ENCODE results near the gene PEAR1.

Gene PEAR1, protein sequence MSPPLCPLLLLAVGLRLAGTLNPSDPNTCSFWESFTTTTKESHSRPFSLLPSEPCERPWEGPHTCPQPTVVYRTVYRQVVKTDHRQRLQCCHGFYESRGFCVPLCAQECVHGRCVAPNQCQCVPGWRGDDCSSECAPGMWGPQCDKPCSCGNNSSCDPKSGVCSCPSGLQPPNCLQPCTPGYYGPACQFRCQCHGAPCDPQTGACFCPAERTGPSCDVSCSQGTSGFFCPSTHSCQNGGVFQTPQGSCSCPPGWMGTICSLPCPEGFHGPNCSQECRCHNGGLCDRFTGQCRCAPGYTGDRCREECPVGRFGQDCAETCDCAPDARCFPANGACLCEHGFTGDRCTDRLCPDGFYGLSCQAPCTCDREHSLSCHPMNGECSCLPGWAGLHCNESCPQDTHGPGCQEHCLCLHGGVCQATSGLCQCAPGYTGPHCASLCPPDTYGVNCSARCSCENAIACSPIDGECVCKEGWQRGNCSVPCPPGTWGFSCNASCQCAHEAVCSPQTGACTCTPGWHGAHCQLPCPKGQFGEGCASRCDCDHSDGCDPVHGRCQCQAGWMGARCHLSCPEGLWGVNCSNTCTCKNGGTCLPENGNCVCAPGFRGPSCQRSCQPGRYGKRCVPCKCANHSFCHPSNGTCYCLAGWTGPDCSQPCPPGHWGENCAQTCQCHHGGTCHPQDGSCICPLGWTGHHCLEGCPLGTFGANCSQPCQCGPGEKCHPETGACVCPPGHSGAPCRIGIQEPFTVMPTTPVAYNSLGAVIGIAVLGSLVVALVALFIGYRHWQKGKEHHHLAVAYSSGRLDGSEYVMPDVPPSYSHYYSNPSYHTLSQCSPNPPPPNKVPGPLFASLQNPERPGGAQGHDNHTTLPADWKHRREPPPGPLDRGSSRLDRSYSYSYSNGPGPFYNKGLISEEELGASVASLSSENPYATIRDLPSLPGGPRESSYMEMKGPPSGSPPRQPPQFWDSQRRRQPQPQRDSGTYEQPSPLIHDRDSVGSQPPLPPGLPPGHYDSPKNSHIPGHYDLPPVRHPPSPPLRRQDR

GRCh38 chr1:156893048-156893953 lies at the start of gene PEAR1:
Gene PEAR1, plus strand, starts transcription at chr1:156893718. Its CDS starts 10,209 bp downstream, at chr1:156903927.
- no peak for DNase-seq

DNA sequence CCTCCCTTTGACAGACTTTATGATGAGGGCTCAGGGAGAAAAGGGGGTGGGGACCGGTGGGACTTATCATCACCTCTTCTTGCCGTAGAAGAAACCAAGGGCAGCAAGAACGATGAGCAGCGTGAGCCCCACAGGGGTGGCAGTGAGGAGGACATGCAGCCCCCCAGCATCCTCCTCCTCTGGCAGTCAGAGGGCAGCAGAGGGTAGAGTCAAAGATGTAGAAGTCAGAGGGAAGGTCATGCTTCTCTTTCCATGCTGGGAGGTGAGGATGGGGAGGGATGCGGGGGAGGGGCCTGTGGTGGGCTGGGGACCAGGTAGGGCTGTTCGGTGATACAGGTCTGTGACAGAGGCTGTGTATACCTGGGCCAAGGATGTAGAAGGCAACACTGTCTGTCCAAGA lies 49.4 kb upstream of the PEAR1 start:
- DNase-seq = no peak

GRCh38 chr1:156844638-156845037 lies 48.9 kb upstream of the PEAR1 start:
- no peak for DNase-seq

DNA sequence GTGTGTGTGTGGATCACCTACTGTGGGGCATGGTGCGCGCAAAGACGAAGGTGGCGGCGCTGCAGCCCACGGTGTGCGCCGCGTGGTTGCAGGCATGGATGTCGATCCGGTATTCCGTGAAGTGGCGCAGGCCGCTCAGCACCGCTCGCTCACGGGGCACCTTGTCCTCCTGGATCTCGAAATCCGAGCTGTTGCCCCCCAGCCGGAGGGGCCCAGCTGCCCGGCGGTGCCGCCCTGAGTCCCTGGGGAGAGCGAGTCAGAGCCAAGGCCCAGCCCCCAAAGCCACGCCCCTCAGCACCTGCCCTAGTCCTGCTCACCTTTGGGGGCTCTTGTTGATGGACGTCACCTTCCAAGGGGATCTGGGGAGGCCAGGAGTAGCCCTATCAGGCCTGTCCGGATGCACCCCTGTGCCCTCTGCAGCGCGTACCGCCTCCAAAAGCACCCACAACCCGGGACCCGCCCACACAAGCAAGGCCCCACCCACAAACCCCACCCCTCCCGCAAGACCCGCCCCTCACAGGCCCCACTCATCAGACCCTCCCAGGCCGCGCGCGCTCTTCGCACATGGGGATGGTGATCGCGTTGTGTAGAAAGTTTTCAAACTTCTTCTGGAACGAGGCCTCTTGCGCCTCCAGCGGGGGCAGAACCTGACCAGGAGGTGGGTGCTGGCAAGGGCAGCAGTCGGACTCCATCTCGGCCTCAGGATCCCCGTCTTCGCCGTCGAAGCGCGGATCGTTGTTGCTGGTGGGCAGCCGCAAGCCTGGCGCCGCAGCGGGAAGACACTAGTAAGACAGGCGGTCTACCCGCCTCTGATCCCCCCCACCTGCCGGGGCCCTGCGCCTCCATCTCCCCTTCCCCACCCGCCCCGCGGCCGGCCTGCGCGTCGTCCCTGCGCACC lies 48.2 kb upstream of the PEAR1 start:
- DNase-seq = peak; percentile 71

GRCh38 chr1:156845953-156846545 lies 47.5 kb upstream of the PEAR1 start:
- DNase-seq = no peak

GRCh38 chr1:156846643-156847042 lies 46.9 kb upstream of the PEAR1 start:
- no peak for DNase-seq

GRCh38 chr1:156847591-156848460 lies 45.7 kb upstream of the PEAR1 start:
- no peak for DNase-seq

DNA sequence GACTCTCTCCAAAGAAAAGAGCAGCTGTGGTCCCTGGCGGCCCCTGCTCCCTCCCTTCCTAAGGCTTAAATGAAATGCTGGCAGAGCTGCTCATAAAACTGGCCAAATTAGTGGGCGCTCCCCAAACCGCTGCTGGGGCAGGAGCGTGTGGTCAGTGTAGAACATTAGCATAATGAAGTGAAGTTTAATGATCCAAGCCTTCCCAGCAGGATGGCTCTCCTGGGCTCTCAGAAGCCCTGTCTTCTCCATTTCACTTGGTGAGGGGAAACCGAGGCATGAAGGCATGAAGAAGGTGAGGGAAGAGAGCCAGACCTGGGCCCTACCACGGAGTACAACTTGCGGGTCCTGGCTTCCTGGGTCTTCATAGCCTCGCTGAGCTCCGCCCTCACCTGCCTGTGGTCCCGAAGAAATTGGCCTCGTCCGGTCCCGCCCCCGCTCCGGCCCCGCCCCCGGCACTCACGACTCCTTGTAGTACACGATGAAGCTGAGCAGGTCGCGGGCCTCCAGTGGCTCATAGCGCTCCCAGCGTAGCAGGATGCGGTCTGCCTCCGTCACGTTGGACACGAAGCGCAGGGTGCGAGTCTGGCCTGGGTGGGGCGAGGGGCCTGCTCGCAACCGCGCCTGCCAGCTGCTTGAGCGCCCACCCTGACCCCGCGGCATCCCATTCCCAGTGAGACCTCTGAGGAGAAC lies 44.9 kb upstream of the PEAR1 start:
- peak; percentile 84 for DNase-seq

- no peak for DNase-seq
Measured at GRCh38 chr1:156849151-156849496, 44.4 kb upstream of the PEAR1 start.

DNA sequence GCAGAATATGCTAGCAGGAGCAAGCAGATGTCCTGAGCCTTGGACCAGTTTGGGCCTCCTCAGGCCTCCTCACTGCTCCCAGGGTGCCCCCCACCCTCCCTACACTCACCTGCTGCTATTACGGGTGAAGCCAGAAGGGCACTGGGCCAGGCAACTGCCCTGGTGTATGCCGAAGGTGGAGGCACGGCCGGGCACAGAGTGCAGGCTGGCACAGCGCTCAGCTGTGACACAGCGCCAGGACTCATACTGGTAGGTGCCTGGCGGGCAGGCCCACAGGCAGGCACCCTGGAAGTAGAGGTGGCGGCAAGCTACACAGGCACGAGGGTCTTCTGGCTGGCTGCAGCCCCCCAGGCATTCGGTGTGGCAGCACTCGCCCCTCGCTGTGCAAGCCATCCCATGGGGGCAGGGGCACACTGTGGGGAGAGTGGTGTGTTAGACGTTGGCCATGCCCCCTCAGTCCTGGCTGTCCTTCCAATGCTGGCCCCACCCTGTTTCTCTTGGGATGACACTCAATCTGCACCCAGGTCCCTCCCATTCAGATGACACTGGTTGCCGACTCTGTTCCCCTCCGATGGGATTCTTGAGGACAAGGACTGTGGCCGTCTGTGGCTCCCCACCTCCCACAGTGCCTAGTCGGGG lies 41.6 kb upstream of the PEAR1 start:
- DNase-seq = no peak

DNA sequence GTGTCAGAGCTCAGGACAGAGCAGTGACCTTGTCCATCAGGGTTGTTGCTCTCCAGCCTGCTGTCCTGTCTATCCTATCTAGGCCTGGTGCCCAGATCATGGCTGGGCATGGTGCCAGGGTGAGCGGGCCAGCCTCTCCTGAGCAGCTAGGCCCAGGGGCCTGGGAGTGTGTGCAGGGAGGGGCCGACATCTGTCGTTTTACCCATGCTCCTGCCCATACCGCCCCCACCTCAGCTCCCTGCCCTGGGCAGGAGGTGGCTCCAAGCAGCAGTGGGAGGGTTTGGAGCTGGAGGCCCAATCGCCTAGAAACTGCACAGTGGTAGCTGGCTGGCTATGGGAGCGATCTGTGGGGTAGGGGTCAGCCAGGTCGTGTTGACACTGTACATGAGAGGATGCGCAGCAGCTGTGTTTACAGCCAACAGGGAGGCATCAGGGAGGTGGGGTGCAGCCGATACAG lies 41.1 kb upstream of the PEAR1 start:
- DNase-seq = no peak

GRCh38 chr1:156853761-156854160 lies 39.8 kb upstream of the PEAR1 start:
- DNase-seq = no peak

DNA sequence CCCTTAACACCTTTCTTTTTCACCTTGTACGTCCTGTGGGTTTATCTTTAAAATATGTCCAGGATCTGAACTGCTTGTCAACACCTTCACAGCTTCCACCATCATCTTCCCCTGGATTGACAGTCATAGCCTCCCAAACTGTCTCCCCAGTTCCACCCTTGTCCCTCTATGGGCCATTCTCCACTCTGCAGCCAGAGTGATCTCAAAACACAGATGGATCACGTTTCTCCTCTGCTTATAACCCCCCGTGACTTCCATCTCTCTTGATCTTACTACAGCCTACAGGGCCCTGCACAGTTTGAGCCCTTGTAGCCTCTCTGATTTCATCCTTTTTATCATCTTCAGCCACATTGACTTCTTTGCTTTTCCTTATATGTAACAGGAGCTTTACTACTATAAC lies 38.9 kb upstream of the PEAR1 start:
- DNase-seq = no peak

GRCh38 chr1:156856282-156856785 lies 37.2 kb upstream of the PEAR1 start:
- DNase-seq = no peak

GRCh38 chr1:156857532-156857931 lies 36.0 kb upstream of the PEAR1 start:
- no peak for DNase-seq

- DNase-seq = no peak
Measured at GRCh38 chr1:156858555-156858956, 35.0 kb upstream of the PEAR1 start.

- DNase-seq = no peak
Measured at GRCh38 chr1:156858959-156859522, 34.5 kb upstream of the PEAR1 start, which contains the start of gene INSRR. Gene INSRR, minus strand, starts transcription at chr1:156859117. Its CDS starts 496 bp downstream, at chr1:156858621.

GRCh38 chr1:156859523-156860112 lies 33.9 kb upstream of the PEAR1 start:
- no peak for DNase-seq
